H1 (cell line): ENCODE measurements around the gene PAIP2. TPM values are rescaled to one million over a fixed set of nuclear protein-coding genes. Genes with fewer than 3 reads are reported as not detected.

Source experiments
- CBX8 ChIP-seq: fragments of 300-800, 300-1000 bp; sonication (generic); IDR thresholded peaks from 2 replicates; pipeline ENCODE4 v1.7.1; 2016; ENCODE audit warnings: low read depth, low read length, borderline replicate concordance
- FOSL1 ChIP-seq: IDR thresholded peaks from 2 replicates; pipeline ENCODE4 v1.6.1; 2011; ENCODE audit warnings: mild to moderate bottlenecking, low read depth, low read length, moderate library complexity; ENCODE audit not compliant: insufficient read depth
- GTF2F1 ChIP-seq: IDR thresholded peaks from 2 replicates; pipeline ENCODE4 v1.6.1; 2012; ENCODE audit warnings: low read depth, low read length, improper control_type of control experiment, borderline replicate concordance
- HDAC2 ChIP-seq, 2 experiments: fragments of 300-600 bp in 1 of 2; sonication (generic) in 1 of 2; IDR thresholded peaks; 2 replicates each; pipeline ENCODE4 v1.6.1; 2011 to 2012; ENCODE audit warnings: low read depth in 2 of 2, low read length in 2 of 2, mild to moderate bottlenecking in 2 of 2, moderate library complexity in 2 of 2, borderline replicate concordance in 1 of 2, inconsistent platforms in 1 of 2
- JUN ChIP-seq: IDR thresholded peaks from 2 replicates; pipeline ENCODE4 v1.6.1; 2011; ENCODE audit warnings: low read depth, mild to moderate bottlenecking, improper control_type of control experiment, low read length
- JUND ChIP-seq: IDR thresholded peaks from 2 replicates; pipeline ENCODE4 v1.6.1; 2011; ENCODE audit warnings: mild to moderate bottlenecking, improper control_type of control experiment, low read length
- KDM4A ChIP-seq: IDR thresholded peaks from one replicate; pipeline ENCODE4 v1.7.1; 2012; ENCODE audit warnings: low read depth, mild to moderate bottlenecking, moderate library complexity, low read length, inconsistent platforms; ENCODE audit not compliant: severe bottlenecking
- polyA plus RNA-seq, 7 experiments: library from polyadenylated mRNA; depleted of rRNA in 3 of 7; stranded (reverse) in 5 of 7; unstranded in 2 of 7; fragments of >200 nt in 5 of 7; fragments of 200-250 nt in 2 of 7; gene quantifications; 1 replicate in 5 of 7; 2 replicates in 1 of 7; 4 replicates in 1 of 7; pipeline versions ENCODE4 v1.2.1 to v1.2.3, GENCODE V29; 2011 to 2013; ENCODE audit warnings: missing spikeins in 2 of 7, mixed read lengths in 2 of 7
- total RNA-seq: library from RNA; stranded (reverse); fragmentation: NEBNext Ultra II Directional; extraction: Animal tissue kit (Norgen Biotek cat#: 25700); gene quantifications from 2 replicates; pipeline ENCODE4 v1.2.1, GENCODE V29; 2021
- TF ChIP-seq, protein P1 (sequence below), 3 experiments: IDR thresholded peaks; 1 replicate in 2 of 3; 2 replicates in 1 of 3; pipeline versions ENCODE4 v1.5.1 to v1.6.1; 2011; ENCODE audit warnings: low read length in 3 of 3, mild to moderate bottlenecking in 3 of 3, inconsistent platforms in 2 of 3, low read depth in 1 of 3, moderate library complexity in 1 of 3; ENCODE audit not compliant: insufficient read depth in 1 of 3; ENCODE audit errors: control extremely low read depth in 1 of 3

PAIP2 gene
- total and polyA plus RNA-seq, 2 of the 8 experiments (the other 6 are each of a cell fraction or from before 2014, with no cell fraction given): 87.6 to 162 TPM

DNA sequence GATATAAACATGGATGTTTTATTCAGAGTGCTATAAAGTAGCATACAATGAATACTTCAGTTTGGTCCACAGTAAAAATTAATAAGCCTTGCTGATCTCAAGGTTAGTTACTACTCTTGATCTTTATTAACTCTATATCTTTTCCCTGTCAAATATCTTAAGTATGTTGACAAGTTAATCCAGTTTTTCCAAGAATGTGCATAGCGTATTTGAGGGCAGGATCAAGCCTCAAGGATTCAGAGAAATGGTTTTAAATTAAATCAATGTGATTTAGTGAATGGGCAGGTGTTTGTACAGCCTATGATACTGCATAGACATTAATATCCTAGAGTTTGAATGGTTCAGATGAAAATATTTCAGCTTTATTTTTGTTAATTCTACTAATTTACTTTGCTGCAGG is 27.4 kb upstream of the PAIP2 start (continued):
- TF ChIP-seq FOSL1: no peak
- no peak for TF ChIP-seq JUND
- TF ChIP-seq CBX8: no peak
- no peak for TF ChIP-seq JUN
- TF ChIP-seq KDM4A: no peak
- no peak for TF ChIP-seq GTF2F1
- TF ChIP-seq, protein P1, sequence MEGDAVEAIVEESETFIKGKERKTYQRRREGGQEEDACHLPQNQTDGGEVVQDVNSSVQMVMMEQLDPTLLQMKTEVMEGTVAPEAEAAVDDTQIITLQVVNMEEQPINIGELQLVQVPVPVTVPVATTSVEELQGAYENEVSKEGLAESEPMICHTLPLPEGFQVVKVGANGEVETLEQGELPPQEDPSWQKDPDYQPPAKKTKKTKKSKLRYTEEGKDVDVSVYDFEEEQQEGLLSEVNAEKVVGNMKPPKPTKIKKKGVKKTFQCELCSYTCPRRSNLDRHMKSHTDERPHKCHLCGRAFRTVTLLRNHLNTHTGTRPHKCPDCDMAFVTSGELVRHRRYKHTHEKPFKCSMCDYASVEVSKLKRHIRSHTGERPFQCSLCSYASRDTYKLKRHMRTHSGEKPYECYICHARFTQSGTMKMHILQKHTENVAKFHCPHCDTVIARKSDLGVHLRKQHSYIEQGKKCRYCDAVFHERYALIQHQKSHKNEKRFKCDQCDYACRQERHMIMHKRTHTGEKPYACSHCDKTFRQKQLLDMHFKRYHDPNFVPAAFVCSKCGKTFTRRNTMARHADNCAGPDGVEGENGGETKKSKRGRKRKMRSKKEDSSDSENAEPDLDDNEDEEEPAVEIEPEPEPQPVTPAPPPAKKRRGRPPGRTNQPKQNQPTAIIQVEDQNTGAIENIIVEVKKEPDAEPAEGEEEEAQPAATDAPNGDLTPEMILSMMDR (IDR thresholded peaks at IDR 0.05; ENCODE audit: control extremely low read depth in 1 of 3, insufficient read depth in 1 of 3, low read depth in 1 of 3, low read length in 3 of 3): no peak
- no peak for TF ChIP-seq HDAC2 (IDR thresholded peaks at IDR 0.05; ENCODE audit: borderline replicate concordance in 1 of 2, low read depth in 2 of 2, low read length in 2 of 2)
